Cardiac fibroblast (primary cell): ENCODE measurements around the gene TMEM179.
"Not testable (repeated sequence)": the region's sequence is repeated elsewhere in the genome, so short reads cannot be mapped to it uniquely, and the experiment has no call there.

Experiments used
- DNase-seq, 2 donors: peaks; one replicate each; pipeline versions ENCODE4 v3.0.0 to v3.0.0-alpha.2; 2010; ENCODE audit warnings: low read depth in 2 of 2
- H3K4me3 ChIP-seq, 2 donors: replicated peaks in 1 of 2; 1 replicate in 1 of 2; 2 replicates in 1 of 2; pipeline ENCODE4 v1.5.1; 2011; ENCODE audit warnings: low read depth in 2 of 2, low read length in 2 of 2, mild to moderate bottlenecking in 2 of 2, moderate library complexity in 1 of 2
- TF ChIP-seq, protein P1 (sequence below): IDR thresholded peaks from one replicate; pipeline ENCODE4 v1.5.1; 2011; ENCODE audit warnings: low read depth, mild to moderate bottlenecking, low read length, inconsistent platforms

TMEM179 gene

DNA sequence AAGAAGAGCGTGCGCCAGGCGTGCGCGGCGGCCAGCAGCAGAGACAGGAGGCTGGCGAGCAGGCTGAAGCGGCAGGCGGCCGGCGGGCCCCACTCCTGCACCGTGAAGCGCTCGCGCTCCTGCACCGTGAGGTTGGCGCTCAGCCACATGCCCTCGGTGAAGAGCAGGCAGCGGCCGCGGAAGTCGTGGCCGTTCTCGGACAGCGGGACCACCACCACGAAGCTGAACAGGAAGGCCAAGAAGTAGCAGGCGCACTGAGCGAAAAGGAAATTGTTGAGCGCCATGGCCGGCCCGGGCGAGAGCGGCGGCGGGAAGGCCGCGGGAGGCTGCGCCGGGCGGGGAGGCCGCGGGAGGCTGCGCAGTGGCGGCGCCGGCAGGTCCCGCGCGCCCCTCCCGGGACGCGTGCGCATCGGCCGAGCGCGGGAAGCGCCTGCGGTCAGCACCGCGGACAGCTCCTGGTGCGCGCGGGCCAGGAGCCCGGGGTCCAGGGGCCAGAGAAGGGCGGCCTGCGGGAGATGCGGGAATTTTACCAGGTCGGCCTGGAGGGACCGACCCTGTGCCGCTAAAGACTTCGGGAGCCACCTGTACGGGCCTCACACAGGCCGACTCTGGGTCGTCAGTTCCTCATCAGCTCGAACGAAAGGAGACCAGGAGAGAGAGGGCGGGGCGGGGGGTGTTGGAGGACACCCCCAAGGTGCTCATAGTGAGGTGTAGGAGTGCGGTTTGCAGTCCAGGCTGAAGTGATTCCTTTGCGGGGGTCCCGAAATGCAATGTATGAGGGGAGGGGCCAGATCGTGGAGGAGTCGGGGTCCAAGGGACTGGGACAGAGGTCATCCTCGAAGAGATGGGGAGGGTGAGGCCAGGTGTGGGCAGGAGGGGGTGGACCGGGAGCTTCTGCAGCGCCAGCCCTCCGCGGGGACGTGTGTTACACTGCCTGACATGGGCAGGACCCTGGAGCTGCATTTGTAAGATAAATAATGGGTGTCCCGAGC is at the start of gene TMEM179:
Gene TMEM179, minus strand, starts transcription at position 315 of the 992 bp plus-strand sequence. Its CDS starts 31 bp downstream, at position 284.
- TF ChIP-seq, protein P1, sequence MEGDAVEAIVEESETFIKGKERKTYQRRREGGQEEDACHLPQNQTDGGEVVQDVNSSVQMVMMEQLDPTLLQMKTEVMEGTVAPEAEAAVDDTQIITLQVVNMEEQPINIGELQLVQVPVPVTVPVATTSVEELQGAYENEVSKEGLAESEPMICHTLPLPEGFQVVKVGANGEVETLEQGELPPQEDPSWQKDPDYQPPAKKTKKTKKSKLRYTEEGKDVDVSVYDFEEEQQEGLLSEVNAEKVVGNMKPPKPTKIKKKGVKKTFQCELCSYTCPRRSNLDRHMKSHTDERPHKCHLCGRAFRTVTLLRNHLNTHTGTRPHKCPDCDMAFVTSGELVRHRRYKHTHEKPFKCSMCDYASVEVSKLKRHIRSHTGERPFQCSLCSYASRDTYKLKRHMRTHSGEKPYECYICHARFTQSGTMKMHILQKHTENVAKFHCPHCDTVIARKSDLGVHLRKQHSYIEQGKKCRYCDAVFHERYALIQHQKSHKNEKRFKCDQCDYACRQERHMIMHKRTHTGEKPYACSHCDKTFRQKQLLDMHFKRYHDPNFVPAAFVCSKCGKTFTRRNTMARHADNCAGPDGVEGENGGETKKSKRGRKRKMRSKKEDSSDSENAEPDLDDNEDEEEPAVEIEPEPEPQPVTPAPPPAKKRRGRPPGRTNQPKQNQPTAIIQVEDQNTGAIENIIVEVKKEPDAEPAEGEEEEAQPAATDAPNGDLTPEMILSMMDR = no peak
- DNase-seq = peak; percentile 10 to 14
- H3K4me3 ChIP-seq = no peak within 1 kb of the TSS

DNA sequence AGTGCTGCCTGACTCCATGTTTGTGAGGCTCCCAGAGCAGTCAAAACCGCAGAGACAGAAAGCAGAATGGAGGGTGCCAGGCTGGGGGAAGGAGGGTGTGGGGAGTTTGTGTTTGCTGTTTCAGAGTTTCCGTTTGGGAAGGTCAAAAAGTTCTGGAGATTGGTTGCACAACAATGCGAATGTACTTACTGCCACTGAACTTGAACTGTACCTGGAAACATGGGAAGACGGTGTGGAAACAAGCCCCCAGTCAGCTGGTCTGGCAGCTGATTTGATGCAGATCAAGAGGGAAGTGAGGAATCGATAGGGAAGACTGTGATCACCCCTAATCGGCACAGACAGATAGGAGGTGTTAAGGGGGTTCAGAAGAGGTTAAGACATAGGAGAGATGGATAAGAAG is 49.5 kb upstream of the TMEM179 start:
- DNase-seq = no peak
- no peak overlapping the region for H3K4me3 ChIP-seq
- TF ChIP-seq, protein P1 = no peak

DNA sequence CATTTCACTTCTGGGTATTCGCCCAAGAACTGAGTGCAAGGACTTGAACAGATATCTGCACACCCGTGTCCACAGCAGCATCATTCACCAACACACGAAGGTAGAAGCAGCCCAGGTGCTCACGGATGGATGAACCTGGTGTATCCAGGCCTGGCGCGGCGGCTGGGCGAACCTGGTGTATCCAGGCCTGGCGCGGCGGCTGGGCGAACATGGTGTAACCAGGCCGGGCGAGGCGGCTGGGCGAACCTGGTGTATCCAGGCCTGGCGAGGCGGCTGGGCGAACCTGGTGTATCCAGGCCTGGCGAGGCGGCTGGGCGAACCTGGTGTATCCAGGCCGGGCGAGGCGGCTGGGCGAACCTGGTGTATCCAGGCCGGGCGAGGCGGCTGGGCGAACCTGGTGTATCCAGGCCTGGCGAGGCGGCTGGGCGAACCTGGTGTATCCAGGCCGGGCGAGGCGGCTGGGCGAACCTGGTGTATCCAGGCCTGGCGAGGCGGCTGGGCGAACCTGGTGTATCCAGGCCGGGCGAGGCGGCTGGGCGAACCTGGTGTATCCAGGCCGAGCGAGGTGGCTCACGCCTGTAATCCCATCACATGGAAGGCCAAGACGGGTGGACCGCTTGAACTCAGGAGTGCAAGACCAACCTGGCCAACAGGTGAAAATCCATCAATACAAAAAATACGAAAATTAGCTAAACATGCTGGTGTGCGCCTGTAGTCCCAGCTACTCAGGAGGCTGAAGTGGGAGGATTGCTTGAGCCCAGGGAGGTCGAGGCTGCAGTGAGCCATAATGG is 48.8 kb upstream of the TMEM179 start:
- not testable (repeated sequence) for H3K4me3 ChIP-seq, DNase-seq

DNA sequence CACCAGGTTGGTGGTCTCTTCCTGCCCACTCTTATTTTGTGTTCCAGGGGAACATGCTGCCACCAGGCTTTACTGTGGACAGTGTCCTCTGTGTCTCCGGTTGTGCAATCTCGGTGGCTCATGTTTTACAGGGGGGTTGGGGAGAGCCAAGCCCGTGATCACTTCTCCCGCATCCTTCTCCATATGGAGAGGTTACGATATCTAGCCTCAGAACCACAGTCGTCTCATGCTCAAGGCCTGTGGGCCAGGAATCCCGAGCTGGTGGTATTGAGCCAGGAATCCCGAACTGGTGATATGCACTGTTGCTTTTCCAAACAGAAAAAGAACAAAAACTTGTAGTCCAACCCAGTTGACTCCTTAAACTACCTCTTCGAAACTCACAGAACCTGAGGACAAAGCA is 47.8 kb upstream of the TMEM179 start:
- no peak for DNase-seq
- TF ChIP-seq, protein P1 = no peak
- H3K4me3 ChIP-seq = no peak overlapping the region

DNA sequence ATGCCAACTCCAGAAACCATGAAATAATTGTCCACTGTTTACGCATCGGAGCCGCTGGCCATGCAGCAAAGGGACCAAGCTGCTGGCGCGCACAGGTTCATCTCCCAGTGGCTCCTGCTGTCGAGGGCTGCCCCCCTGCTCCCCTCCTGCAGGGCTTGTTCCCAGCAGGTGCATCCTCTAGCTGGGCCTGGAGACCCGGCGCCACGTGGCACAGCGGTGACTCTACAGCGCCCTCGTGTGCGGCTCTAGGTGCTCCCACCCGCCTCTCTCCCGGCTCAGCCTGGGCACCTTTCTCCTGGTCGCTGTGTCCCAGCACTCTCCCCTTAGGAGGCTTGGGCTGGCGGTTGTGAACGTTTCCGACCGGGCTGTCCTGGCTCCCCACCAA is 47.3 kb upstream of the TMEM179 start:
- DNase-seq = no peak
- no peak overlapping the region for H3K4me3 ChIP-seq
- TF ChIP-seq, protein P1 = no peak

DNA sequence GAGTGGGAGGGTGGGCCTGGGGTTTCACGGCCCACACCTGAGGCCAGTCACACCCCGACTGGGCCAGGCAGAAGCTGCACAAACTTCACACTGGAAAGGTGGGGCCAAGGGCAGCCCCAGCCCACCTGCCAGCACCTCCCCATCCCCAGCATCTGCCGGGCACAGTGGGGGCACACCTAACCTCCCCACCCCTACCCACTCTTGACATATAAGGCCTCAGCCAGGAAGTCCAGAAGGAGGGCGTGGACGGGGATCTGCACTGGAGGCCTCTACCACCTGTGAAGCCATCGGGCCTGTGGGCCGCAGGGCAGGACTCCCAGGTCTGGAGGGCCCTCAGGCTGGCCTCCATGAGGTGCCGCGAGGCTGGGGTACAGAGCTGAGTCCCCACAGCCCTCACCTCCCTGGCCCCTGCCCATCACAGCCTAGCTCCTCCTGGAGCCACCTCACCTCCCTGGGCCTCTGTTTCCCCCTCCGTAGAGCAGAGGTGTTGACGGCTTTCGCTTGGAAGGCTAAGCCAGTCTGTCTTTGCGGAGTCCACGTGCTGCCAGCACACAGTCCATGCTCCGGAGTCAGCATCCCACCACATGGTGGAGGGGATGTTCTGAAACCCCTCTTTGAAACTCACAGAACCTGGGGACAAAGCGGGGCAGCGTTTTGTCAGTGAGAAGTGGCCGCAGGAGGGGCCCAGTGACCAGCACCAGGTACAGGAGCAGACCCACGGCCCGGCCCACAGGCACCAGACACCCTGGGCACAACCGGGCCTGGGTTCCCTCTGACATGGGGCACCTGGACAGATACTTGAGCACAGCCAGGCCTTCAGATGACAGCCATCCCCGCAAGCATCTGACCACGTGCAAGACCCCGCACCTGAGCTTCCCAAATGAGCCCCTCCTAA is 46.7 kb upstream of the TMEM179 start:
- TF ChIP-seq, protein P1 = no peak
- DNase-seq = no peak
- no peak overlapping the region for H3K4me3 ChIP-seq
